NCI-H2227 treated with DMSO at 0.1 percent for 48 hours (cell line): ENCODE measurements around the gene PREP.
A peak's percentile ranks its signal among the peaks of the same experiment; 100 is the strongest.

Source experiments
- DNase-seq: peaks from one replicate; lab custom pipeline; 2025; lab: John Stamatoyannopoulos, UW

PREP gene

GRCh38 chr6:105310371-105310770, 92.5 kb downstream of the PREP start:
- no peak for DNase-seq

DNA sequence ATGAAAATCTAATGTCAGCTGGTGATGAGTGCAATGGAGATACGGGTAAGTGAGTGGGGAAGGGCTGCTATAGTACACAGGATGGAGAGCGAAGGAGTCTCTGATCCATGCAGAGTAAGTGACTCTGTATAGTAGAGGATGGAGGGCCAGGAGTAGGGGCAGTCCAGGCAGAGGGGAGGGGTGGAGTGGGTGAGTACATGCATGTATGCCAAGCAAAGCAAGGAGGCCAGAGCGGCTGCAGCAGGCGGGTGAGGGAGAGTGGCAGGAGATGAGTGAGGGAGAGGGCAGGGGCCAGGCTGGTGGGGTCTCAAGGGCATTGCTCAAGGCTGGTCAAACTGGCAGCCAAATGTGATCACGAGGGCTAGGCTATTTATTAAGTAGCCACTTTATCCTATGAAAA, 94.0 kb downstream of the PREP start:
- DNase-seq: no peak

DNA sequence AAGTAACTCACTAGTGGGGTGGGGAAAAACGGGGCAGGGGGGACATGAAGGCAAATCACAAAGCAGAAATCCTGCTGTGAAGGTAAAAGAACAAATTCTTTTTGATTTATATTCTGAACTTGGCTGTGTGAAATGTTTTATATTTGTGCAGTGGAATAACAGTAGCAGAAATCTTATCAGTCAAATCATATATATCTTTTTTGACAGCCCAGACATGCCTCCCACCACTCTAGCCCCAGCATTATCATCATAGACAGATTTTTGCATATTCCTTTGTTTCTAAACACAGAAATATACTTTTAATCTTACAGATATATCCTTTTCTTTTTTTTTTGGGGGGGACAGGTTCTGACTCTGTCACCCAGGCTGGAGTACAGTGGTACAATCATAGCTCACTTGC, 97.4 kb downstream of the PREP start:
- DNase-seq: no peak

DNA sequence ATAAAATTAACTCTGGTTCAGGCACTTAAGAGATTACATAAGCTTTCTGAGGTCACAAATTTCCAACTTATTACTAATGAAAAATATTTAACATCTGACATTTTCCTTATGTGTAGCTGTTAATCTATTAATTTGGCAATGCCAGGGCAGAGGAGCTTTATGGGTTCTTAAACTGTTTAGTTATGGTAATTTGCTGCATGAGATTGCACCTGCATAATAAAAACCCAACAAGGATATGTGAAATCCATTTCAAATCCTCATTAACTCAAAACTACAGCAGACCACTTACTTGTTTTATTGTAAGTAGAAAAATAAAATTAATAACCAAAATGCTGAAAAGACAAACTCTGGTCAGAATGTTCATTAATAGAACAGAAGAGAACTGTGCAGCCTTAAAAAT, 98.1 kb downstream of the PREP start:
- no peak for DNase-seq

- DNase-seq: no peak
Observed at GRCh38 chr6:105304366-105304765, 98.5 kb downstream of the PREP start.

GRCh38 chr6:105302617-105303128, 100.2 kb downstream of the PREP start:
- no peak for DNase-seq

- no peak for DNase-seq
Observed at GRCh38 chr6:105301756-105302616, 100.9 kb downstream of the PREP start.

- no peak for DNase-seq
Observed at GRCh38 chr6:105301072-105301503, 101.8 kb downstream of the PREP start.

- DNase-seq: no peak
Observed at GRCh38 chr6:105300090-105300489, 102.8 kb downstream of the PREP start.

- DNase-seq: no peak
Observed at GRCh38 chr6:105294129-105294528, 108.8 kb downstream of the PREP start.

DNA sequence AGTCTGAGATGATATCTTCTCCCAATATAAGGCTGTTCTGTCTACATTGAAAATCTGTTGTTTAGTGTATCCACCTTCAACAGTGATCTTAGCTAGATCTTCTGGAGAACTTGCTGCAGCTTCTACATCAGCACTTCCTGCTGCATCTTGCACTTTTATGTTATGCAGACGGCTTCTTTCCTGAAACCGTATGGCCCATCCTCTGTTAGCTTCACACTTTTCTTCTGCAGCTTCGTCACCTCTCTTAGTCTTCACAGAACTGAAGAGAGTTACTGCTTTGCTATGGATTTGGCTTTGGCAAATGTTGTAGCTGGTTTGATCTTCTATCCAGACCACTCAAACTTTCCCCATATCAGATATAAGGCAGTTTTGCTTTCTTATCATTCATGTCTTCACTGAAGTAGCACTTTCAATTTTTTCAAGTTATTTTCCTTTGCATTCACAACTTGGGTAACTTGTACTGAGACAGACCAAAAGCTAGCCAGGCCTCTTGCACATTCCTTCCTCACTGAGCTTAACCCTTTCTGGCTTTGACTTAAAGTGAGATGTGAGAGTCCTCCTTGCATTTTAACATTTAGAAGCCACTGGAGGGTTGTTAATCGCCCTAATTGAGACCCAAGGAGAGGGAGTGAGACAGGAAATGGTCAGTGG, 110.1 kb downstream of the PREP start:
- no peak for DNase-seq

DNA sequence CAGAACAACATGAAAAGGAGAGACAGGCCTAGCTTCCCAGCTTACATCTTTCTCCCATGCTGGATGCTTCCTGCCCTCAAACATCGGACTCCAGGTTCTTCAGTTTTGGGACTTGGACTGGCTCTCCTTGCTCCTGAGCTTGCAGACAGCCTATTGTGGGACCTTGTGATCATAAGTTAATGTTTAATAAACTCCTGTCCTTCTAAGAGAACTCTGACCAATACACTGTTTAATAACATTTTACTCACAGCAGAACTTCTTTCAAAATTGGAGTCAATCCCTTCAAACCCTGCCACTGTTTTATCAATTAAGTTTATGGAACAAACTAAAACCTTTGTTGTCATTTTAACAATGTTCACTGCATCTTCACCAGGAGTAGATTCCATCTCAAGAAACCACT, 111.4 kb downstream of the PREP start:
- DNase-seq: no peak

GRCh38 chr6:105282631-105283585, 120.0 kb downstream of the PREP start:
- peak; percentile 5 for DNase-seq

GRCh38 chr6:105280033-105280432, 122.8 kb downstream of the PREP start:
- DNase-seq: no peak

DNA sequence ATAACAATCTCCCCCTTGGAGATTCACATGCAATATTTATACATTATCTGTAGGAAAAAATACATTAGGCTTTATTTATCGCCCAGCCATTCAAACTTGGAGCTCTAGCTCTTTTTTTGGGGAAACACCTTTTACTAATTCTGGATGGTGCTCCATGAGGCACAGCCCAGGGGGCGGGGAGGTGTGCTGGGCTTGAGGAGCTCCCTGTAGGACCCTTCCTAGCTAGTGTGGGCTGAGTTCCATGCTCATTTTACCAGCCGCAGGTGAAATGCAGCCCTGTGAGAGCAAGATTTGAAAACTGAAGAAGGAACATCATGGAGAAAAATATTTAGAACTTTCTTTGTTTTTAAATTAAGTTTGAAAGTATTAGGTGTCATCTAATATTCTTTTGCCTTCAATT, 123.4 kb downstream of the PREP start:
- no peak for DNase-seq

DNA sequence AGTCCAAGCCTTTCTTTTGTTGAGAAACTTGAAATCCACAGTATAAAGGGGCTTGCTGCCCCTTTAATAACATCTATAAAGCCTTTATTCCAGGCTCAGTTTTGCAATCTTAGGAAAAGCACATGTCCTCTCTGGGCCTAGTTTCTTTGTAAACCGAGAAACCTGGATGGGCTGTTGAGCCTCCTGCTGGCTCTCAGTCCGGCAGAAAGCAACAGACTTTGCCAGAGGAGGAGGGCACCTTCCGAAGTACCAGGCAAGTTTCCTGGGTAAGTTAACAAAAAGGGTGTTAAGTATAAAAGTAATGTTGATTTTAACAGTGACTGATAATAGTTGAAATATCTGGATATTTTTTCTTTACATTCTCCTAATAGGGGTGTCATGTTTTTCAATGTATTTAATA, 124.1 kb downstream of the PREP start:
- no peak for DNase-seq

GRCh38 chr6:105278035-105278434, 124.8 kb downstream of the PREP start:
- no peak for DNase-seq

DNA sequence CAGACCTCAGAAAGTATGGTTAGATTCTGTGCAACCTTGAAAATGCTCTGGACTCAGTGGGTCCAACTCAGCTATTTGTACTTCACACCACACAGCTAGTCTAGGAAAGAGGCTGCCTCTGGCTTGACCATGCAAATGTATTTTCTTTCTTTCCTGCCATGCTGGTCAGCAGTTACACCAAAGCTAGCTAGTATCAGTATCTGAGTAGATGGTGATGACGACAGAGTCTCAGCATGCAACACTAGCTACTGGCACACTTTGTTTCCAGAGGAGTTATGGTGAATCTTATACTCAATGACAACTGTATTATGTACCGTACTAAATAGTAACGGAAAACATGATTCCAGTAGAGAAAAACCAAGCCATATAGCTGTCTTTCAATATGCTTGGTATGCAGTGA, 126.5 kb downstream of the PREP start:
- DNase-seq: no peak

GRCh38 chr6:105275542-105275941, 127.3 kb downstream of the PREP start:
- no peak for DNase-seq

DNA sequence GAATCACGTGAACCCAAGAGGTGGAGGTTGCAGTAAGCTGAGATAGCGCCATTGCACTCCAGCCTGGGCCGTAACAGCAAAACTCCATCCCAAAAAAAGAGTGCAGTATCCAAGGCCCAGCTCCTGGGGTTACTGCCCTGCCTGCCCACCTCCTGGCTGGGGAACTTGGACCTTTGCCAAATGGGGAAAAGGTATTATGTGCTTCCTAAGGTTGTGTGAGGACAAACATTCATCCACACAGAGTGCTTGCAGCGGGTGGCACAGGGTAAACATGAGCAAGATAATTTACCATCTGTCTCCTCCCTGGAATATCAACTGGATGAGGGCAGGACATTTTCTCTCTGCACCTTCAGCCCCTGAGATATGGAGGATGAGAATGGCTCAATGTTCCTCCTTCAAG, 128.2 kb downstream of the PREP start:
- DNase-seq: no peak

DNA sequence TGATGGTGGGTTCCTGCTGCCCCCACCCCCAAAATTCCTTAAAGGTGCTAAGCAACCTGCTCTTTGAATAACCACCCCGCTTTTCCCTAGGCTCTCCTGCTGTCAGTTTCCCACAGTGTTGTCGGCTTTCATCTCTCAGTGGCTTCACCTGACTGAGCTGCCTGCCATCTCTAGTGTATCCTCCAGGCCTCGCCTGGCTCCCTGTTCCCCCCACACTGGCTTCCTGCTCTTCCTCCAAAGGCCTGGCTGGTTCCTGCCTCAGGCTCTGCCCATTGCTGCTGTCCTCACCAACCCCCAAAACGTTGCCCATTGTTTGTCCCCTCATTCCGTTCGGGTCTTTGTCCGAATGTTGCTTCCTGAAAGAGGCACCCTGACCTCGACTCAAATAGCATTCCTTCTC, 129.3 kb downstream of the PREP start:
- DNase-seq: no peak

DNA sequence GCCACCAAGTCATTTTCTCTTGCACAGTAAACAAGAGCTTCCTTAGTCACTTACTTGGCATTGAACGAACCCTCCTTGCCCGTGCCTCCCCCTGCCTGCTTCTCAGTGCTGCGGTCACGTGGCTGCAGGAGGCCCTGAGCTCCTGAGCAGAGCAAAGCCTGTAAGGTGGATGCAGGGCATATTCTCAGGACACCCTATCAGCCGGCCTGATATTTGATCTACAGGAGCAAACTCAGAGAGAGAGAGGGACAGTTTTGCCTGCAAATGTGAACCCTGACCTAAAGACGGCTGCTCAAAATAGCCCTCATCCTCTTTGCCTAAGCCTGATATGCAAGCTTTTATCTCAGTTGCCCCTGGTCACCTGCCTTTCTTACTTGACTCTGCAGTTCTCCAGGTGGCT, 130.1 kb downstream of the PREP start:
- peak; percentile 34 for DNase-seq
